ENCODE results near the gene LRPAP1.

DNA sequence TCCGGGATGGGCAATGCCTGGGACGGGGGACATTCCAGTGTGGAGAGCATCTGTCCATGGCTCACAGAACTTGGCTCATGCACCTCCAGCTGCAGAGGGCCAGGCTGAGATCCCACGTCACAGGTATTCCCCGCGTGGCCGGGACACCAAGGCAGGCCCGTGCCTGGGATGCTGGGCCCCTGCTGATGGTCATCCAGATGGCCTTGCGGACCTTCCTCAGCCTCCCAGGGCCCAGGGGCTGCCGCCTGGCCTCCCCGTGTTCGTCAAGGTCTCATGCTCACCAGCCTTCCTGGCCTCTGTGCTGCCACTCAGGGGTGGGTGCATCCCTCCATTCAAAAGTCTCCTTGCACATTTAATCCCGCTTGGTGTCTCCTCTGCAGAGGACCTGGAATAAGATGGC, 40.9 kb upstream of the LRPAP1 start:
- TF ChIP-seq ELF1 (IDR thresholded peaks at IDR 0.05; ENCODE audit: borderline replicate concordance, low read depth) (no peak), EZH2 (IDR thresholded peaks at IDR 0.05) (no peak), CEBPB (IDR thresholded peaks at IDR 0.05; ENCODE audit: low read depth) (no peak), EGR1 (IDR thresholded peaks at IDR 0.05; ENCODE audit: low read depth) (no peak), POLR2A (IDR thresholded peaks at IDR 0.05; ENCODE audit: borderline replicate concordance, extremely low read depth, insufficient read depth, insufficient read length) (no peak), ZNF274 (IDR thresholded peaks at IDR 0.05; ENCODE audit: low read depth, low read length) (no peak)
- TF ChIP-seq, protein P1, sequence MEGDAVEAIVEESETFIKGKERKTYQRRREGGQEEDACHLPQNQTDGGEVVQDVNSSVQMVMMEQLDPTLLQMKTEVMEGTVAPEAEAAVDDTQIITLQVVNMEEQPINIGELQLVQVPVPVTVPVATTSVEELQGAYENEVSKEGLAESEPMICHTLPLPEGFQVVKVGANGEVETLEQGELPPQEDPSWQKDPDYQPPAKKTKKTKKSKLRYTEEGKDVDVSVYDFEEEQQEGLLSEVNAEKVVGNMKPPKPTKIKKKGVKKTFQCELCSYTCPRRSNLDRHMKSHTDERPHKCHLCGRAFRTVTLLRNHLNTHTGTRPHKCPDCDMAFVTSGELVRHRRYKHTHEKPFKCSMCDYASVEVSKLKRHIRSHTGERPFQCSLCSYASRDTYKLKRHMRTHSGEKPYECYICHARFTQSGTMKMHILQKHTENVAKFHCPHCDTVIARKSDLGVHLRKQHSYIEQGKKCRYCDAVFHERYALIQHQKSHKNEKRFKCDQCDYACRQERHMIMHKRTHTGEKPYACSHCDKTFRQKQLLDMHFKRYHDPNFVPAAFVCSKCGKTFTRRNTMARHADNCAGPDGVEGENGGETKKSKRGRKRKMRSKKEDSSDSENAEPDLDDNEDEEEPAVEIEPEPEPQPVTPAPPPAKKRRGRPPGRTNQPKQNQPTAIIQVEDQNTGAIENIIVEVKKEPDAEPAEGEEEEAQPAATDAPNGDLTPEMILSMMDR (IDR thresholded peaks at IDR 0.05 in 2 of 3, conservative IDR thresholded peaks at IDR 0.05 in 1 of 3; ENCODE audit: borderline replicate concordance in 1 of 3, insufficient read depth in 1 of 3, low read depth in 2 of 3, low read length in 2 of 3) = no peak
- TF ChIP-seq, protein P2, sequence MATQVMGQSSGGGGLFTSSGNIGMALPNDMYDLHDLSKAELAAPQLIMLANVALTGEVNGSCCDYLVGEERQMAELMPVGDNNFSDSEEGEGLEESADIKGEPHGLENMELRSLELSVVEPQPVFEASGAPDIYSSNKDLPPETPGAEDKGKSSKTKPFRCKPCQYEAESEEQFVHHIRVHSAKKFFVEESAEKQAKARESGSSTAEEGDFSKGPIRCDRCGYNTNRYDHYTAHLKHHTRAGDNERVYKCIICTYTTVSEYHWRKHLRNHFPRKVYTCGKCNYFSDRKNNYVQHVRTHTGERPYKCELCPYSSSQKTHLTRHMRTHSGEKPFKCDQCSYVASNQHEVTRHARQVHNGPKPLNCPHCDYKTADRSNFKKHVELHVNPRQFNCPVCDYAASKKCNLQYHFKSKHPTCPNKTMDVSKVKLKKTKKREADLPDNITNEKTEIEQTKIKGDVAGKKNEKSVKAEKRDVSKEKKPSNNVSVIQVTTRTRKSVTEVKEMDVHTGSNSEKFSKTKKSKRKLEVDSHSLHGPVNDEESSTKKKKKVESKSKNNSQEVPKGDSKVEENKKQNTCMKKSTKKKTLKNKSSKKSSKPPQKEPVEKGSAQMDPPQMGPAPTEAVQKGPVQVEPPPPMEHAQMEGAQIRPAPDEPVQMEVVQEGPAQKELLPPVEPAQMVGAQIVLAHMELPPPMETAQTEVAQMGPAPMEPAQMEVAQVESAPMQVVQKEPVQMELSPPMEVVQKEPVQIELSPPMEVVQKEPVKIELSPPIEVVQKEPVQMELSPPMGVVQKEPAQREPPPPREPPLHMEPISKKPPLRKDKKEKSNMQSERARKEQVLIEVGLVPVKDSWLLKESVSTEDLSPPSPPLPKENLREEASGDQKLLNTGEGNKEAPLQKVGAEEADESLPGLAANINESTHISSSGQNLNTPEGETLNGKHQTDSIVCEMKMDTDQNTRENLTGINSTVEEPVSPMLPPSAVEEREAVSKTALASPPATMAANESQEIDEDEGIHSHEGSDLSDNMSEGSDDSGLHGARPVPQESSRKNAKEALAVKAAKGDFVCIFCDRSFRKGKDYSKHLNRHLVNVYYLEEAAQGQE (IDR thresholded peaks at IDR 0.05; ENCODE audit: low read depth) = no peak
- TF ChIP-seq, protein P3, sequence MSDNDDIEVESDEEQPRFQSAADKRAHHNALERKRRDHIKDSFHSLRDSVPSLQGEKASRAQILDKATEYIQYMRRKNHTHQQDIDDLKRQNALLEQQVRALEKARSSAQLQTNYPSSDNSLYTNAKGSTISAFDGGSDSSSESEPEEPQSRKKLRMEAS (IDR thresholded peaks at IDR 0.05) = no peak

Data from HCT116 (cell line).